Measurements from ENCODE around the gene RFXAP.

DNA sequence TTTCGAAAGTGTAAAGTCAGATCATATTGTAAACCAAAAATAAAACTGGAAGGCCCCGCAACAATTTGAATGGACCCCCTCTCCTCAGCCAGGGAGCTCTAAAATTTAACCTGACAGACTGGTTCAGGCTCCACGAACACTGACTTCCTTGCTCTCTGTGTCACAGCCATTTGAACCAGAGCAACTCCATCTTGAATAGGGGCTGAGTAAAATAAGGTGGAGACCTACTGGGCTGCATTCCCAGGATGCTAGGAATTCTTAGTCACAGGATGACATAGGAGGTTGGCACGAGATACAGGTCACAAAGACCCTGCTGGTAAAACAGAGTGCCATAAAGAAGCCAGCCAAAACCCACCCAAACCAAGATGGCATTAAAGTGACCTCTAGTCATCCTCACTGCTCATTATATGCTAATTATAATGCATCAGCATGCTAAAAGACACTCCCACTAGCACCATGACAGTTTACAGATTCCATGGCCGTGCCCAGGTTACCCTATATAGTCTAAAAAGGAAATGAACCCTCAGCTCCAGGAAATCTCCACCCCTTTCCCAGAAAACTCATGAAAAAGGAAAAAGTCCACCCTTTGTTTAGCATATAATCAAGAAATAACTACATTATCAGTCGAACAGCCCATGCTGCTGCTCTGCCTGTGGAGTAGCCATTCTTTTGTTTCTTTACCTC lies 43.1 kb downstream of the RFXAP start:
- TF ChIP-seq, protein P1, sequence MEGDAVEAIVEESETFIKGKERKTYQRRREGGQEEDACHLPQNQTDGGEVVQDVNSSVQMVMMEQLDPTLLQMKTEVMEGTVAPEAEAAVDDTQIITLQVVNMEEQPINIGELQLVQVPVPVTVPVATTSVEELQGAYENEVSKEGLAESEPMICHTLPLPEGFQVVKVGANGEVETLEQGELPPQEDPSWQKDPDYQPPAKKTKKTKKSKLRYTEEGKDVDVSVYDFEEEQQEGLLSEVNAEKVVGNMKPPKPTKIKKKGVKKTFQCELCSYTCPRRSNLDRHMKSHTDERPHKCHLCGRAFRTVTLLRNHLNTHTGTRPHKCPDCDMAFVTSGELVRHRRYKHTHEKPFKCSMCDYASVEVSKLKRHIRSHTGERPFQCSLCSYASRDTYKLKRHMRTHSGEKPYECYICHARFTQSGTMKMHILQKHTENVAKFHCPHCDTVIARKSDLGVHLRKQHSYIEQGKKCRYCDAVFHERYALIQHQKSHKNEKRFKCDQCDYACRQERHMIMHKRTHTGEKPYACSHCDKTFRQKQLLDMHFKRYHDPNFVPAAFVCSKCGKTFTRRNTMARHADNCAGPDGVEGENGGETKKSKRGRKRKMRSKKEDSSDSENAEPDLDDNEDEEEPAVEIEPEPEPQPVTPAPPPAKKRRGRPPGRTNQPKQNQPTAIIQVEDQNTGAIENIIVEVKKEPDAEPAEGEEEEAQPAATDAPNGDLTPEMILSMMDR (IDR thresholded peaks at IDR 0.05; ENCODE audit: low read depth, low read length, poor library complexity, severe bottlenecking) = no peak
- TF ChIP-seq EZH2phosphoT487 (IDR thresholded peaks at IDR 0.05; ENCODE audit: borderline replicate concordance, low read length) = no peak
